HG02970 (cell line): ENCODE measurements around the gene KCNJ9.

Experiments used
- ATAC-seq: cut with Tn5 transposase; IDR thresholded peaks from one replicate; pipeline ENCODE4 v1.9.1; 2021; ENCODE audit warnings: mild to moderate bottlenecking, moderate library complexity, moderate number of reproducible peaks; ENCODE audit not compliant: unreplicated experiment, low FRiP score

KCNJ9 gene

DNA sequence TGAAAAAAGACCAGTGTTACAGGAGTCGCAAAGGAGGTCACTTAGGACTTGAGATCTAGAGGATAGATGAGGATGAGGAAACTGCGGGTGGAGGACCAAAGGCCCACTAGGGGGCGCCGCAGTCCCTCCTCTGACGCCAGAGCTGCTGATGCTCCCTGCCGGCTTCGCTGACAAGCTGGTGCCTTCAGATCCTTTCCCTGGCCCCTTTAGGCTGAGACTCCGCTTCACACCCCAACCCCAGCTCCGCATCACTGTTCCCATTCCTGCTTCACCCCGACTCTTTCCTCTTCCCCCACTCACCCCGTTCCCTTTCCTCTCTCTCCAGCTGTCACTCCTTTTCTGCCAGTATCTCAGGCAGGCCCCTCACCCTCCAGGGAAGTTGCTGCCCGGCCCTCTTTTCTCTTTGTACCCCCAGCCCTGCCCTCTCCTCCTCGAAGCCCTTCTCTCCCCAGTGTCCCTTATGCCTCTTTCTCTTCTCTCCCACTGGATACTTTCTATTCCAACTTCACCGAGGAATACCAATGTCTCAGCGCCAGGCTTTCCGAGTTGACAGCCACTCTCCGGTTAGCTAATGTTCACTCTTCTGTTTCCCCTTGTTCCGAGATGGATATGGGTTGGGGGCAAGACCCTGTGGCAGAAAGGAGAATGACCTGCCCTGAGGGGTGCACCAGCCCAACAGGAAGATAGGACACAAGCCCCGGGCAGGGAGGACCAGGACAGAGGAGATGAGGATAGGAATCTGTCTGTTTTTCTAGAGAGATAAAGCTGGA, 4.5 kb downstream of the KCNJ9 start:
- no peak for ATAC-seq

- ATAC-seq: no peak
These were observed 5.1 kb downstream of the KCNJ9 start for GRCh38 chr1:160086456-160086892.

DNA sequence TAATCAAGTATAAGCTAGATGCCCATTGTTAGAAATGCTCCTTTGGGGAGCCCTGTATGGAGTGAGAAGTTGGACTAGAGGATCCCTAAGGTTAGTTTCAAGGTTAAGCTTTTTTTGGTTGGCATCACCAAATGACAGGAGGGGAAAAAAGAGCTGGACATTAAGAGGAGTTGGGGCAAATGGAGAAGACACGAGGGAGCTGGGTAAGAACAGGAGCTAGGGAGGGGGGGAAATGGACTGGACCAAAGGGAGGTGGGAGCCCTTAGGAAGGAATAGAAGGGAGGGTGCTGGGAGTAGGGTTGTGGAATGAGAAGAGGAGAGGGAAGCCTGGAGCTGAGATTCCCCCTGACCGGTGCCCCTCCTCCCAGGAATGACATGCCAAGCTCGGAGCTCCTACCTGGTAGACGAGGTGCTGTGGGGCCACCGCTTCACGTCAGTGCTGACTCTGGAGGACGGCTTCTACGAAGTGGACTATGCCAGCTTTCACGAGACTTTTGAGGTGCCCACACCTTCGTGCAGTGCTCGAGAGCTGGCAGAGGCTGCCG, 5.9 kb downstream of the KCNJ9 start:
- ATAC-seq: no peak

GRCh38 chr1:160089883-160090282, 8.5 kb downstream of the KCNJ9 start:
- ATAC-seq: no peak

GRCh38 chr1:160090760-160091159, 9.4 kb downstream of the KCNJ9 start:
- no peak for ATAC-seq

DNA sequence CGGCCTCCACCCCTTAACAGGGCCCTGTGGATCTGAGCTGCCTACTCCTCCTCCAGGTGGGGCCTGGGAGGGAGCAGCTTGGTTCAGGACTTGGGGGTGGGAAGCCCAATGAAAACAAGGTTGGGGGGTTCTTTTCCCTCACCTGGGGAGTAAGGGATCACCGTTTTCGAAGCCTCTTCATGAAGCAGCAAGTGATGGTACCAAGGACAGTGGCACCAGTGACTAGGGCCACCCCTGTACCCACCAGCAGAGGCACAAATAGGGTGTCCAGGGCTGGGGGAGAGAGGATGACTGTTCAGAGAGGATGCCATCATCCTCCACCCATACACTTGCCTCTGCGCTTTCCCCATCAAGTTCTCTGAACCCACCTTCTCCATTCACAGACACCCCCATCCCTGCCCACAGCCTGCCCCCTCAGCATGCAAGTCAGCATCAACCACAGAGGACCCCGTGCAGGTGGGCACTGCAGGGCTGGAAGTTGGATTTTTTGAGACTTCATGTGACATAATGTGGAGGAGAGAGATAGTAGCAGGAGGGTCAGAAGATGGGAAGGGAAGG, 10.4 kb downstream of the KCNJ9 start:
- no peak for ATAC-seq

DNA sequence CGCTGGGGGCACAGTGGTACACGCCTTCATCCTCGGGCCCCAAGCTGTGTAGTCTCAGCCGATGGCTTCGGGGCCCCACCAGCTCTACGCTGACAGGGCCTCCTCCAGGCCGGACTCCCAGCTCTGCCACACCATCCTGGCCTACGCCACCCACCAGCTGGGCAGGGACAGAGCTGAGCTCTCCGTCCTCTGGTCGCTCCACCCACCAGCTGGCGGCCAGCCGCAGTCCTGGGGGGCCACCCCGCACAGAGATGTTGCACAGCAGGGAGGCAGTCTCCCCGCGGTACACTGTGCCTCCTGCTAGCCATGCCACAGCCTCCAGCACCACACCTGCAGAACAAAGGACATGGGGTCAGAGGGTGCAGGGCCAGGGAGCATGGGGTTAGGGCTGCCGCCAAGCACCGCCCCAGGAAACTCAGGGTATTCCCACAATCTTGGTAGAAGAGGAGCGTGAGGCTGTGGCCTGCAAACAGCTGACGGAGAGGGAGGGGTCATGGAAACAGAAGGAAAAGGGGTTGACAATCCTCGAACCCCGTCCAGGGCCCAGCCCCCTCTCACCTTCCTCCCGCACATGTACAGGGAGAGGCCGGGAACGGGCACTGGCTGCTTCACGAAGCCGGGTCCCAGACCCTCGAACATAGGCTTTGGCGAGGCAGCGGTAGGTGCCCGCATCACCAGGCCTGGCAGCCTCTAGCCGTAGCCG, 11.2 kb downstream of the KCNJ9 start:
- no peak for ATAC-seq

DNA sequence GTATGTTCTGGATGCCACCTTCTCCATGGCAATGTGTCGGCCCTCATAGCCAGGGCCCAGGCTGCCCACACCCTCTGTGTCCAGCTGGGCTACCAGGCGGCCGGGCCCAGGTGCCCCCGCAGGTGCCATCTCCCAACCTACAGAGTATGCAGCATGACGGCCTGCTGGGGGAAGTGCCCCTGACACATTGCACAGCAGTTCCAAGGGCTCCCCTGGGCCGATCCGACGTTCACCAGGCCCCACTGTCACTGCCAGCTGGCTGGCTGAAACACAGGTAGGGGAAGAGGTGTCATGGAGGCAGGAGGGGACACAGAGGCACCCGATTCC, 11.7 kb downstream of the KCNJ9 start:
- no peak for ATAC-seq

GRCh38 chr1:160093624-160094290, 12.4 kb downstream of the KCNJ9 start:
- no peak for ATAC-seq

DNA sequence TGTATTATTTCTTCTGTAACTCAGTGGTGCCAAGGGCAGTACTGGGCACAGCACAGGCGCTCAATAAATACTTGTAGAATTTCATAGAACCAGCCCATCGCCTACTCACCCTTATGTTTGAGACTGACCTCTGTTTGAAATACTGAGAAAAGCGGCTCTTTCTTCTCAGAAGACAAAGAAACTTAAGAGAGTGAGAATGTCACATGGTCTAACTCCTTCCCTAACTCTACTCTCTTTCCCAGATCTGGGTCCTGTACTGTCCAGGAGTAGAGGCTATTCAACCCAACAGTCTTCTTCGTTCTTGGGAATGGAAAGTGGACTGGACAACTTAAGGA, 12.9 kb downstream of the KCNJ9 start:
- no peak for ATAC-seq

GRCh38 chr1:160094806-160095205, 13.5 kb downstream of the KCNJ9 start:
- no peak for ATAC-seq

GRCh38 chr1:160095382-160096105, 14.2 kb downstream of the KCNJ9 start:
- ATAC-seq: no peak

GRCh38 chr1:160096274-160097116, 15.2 kb downstream of the KCNJ9 start:
- ATAC-seq: no peak

- ATAC-seq: no peak
These were observed 16.0 kb downstream of the KCNJ9 start for GRCh38 chr1:160097151-160097910.

DNA sequence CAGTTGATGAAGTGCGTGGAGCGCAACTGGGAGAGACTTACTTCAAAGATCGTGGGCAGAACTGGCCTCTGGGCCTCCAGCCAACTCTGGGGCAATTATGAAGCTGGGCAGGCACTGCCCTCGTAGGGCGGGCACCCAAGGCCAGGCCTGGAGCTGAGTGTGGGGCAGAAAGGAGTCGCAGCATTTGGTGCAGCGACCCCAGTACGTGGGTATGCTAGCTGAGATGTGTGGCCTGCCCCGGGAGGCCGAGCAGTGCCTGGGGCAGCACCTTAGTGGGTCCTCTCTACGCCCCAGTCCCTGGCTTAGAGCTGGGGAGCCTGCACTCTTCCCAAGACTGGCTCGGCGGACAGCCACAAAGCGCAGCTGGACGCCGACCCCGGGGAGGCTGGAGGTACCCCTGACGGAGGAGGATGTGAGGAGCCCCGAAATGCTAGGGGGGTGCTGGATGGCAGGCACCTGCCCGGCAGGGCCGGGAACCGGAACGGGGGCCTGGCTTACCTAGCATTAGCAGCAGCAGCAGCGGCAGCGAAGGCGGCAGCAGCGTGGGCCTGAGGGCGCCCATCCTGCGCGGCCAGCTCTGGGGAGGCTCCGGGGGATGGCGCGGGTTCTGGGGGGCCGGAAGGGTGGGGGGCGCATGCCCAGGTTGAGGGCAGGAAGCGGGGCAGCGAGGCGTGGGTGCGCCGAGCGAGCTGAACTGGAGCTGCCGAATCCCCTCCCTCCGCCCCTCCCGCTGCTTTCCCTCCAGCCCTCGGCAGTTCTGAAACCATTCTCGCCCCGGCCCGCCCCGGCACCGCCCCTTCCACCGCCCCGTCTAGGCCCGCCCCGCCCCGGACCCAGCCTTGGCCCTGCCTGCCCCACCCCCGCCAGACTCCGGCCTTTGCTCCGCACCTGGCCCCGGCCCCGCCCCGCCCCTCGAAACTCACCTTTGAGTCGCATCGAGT, 16.8 kb downstream of the KCNJ9 start, which contains the start of gene IGSF8:
Gene IGSF8, minus strand, starts transcription at position 709 of the 941 bp plus-strand sequence. Its CDS starts 147 bp downstream, at position 562.
- peak; percentile 51 for ATAC-seq

- ATAC-seq: peak; percentile 85
These were observed 17.7 kb downstream of the KCNJ9 start for GRCh38 chr1:160098852-160099561.
